ENCODE measurements around the gene CCNY. TPM values are rescaled to one million over a fixed set of nuclear protein-coding genes. Genes with fewer than 3 reads are reported as not detected.

Gene CCNY
- total and polyA plus RNA-seq, 2 of the 13 experiments (the other 11 are each of a cell fraction or from before 2014, with no cell fraction given), result 48.2 to 54.7 TPM

- intact Hi-C loops (cut with micrococcal nuclease; ENCODE audit: unreplicated experiment), result no loop called here
- no peaks in the 10 kb centered on the region for H3K79me2 ChIP-seq (ENCODE audit: insufficient read depth, low read length)
- 91% methylated on average over 8 of the region's 8 CpGs for WGBS (ENCODE audit: low lambda C conversion rate)
- H3K4me1 ChIP-seq (ENCODE audit: insufficient read depth, low read length), result no peaks in the 10 kb centered on the region
- FAIRE-seq (no peak), DNase-seq (ENCODE audit: low spot score) (no peak), ATAC-seq (no peak)
- no peak overlapping the region for H3K4me3 ChIP-seq (replicated peaks in 1 of 3; ENCODE audit: insufficient read depth in 1 of 3, low read depth in 2 of 3, low read length in 3 of 3)
- no peaks in the 10 kb centered on the region for H4K20me1 ChIP-seq (ENCODE audit: insufficient read depth, low read length)
- H3K27ac ChIP-seq (ENCODE audit: extremely low read length, insufficient read depth, low read length), result no peak overlapping the region
- no peaks in the 10 kb centered on the region for H3K9me3 ChIP-seq (ENCODE audit: low read length)
- H2AFZ ChIP-seq (ENCODE audit: low read length), result no peak overlapping the region
- TF ChIP-seq NONO (IDR thresholded peaks at IDR 0.05) (no peak), NONO (CRISPR knock-in tag; conservative IDR thresholded peaks at IDR 0.05) (no peak), HNF4G (IDR thresholded peaks at IDR 0.05; ENCODE audit: borderline replicate concordance, low read depth, low read length) (no peak), HNF4G (CRISPR knock-in tag; IDR thresholded peaks at IDR 0.05; ENCODE audit: borderline replicate concordance, low read depth) (no peak), ZNF235 (CRISPR knock-in tag; IDR thresholded peaks at IDR 0.05; ENCODE audit: borderline replicate concordance) (no peak), PRDM4 (CRISPR knock-in tag; IDR thresholded peaks at IDR 0.05; ENCODE audit: borderline replicate concordance) (no peak), ZNF292 (CRISPR knock-in tag; IDR thresholded peaks at IDR 0.05; ENCODE audit: borderline replicate concordance, low read depth) (no peak), ZNF501 (CRISPR knock-in tag; IDR thresholded peaks at IDR 0.05) (no peak), YY1 (IDR thresholded peaks at IDR 0.05; ENCODE audit: insufficient read depth, insufficient replicate concordance, low read depth, low read length) (no peak), RFXANK (CRISPR knock-in tag; IDR thresholded peaks at IDR 0.05) (no peak), RFX5 (IDR thresholded peaks at IDR 0.05; ENCODE audit: low read depth, low read length) (no peak), MBD4 (IDR thresholded peaks at IDR 0.05; ENCODE audit: borderline replicate concordance, low read length) (no peak), MYC (CRISPR knock-in tag; IDR thresholded peaks at IDR 0.05; ENCODE audit: borderline replicate concordance) (no peak)
- TF ChIP-seq, protein P1, sequence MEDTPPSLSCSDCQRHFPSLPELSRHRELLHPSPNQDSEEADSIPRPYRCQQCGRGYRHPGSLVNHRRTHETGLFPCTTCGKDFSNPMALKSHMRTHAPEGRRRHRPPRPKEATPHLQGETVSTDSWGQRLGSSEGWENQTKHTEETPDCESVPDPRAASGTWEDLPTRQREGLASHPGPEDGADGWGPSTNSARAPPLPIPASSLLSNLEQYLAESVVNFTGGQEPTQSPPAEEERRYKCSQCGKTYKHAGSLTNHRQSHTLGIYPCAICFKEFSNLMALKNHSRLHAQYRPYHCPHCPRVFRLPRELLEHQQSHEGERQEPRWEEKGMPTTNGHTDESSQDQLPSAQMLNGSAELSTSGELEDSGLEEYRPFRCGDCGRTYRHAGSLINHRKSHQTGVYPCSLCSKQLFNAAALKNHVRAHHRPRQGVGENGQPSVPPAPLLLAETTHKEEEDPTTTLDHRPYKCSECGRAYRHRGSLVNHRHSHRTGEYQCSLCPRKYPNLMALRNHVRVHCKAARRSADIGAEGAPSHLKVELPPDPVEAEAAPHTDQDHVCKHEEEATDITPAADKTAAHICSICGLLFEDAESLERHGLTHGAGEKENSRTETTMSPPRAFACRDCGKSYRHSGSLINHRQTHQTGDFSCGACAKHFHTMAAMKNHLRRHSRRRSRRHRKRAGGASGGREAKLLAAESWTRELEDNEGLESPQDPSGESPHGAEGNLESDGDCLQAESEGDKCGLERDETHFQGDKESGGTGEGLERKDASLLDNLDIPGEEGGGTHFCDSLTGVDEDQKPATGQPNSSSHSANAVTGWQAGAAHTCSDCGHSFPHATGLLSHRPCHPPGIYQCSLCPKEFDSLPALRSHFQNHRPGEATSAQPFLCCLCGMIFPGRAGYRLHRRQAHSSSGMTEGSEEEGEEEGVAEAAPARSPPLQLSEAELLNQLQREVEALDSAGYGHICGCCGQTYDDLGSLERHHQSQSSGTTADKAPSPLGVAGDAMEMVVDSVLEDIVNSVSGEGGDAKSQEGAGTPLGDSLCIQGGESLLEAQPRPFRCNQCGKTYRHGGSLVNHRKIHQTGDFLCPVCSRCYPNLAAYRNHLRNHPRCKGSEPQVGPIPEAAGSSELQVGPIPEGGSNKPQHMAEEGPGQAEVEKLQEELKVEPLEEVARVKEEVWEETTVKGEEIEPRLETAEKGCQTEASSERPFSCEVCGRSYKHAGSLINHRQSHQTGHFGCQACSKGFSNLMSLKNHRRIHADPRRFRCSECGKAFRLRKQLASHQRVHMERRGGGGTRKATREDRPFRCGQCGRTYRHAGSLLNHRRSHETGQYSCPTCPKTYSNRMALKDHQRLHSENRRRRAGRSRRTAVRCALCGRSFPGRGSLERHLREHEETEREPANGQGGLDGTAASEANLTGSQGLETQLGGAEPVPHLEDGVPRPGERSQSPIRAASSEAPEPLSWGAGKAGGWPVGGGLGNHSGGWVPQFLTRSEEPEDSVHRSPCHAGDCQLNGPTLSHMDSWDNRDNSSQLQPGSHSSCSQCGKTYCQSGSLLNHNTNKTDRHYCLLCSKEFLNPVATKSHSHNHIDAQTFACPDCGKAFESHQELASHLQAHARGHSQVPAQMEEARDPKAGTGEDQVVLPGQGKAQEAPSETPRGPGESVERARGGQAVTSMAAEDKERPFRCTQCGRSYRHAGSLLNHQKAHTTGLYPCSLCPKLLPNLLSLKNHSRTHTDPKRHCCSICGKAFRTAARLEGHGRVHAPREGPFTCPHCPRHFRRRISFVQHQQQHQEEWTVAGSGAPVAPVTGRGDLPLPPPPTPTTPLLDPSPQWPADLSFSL (CRISPR knock-in tag; IDR thresholded peaks at IDR 0.05), result no peak
- H3K4me2 ChIP-seq (ENCODE audit: low read depth, low read length), result no peak overlapping the region
- POLR2A ChIA-PET, result no interaction called here
- peaks cover 21 to 56% of the 10 kb centered on the region in 2 experiments for H3K36me3 ChIP-seq (replicated peaks in 1 of 2; ENCODE audit: control insufficient read depth in 1 of 2, insufficient read depth in 2 of 2, low read length in 2 of 2)
- CTCF ChIA-PET (ENCODE audit: low intra/inter-chr PET ratio, low total read pairs), result no interaction called here
- no peaks in the 10 kb centered on the region for H3K27me3 ChIP-seq (ENCODE audit: control insufficient read depth in 1 of 2, insufficient read depth in 2 of 2, low read length in 2 of 2)
- no TSS peak for BruUV-seq (replicated peaks)
- in situ Hi-C loops (cut with HindIII; ENCODE audit: extremely low pct_ligation_motif_present, low pct_unique_long_range_greater_than_20kb), result loop anchor here (25.0 kb wide), 1 partner anchor 453 kb away; no protein-coding TSS in a partner anchor
- no peak overlapping the region for H3K9ac ChIP-seq (ENCODE audit: insufficient read depth, low read depth, low read length)
Observed at GRCh38 chr10:35565602-35566081, 229.3 kb downstream of the CCNY start.

Data from HepG2 (cell line).